ENCODE results near the gene CADM2.
"Not testable (repeated sequence)": the region's sequence is repeated elsewhere in the genome, so short reads cannot be mapped to it uniquely, and the experiment has no call there.

Gene CADM2

GRCh38 chr3:85939074-85939482 is 980.3 kb downstream of the CADM2 start:
- peak; percentile 25 for DNase-seq (ENCODE audit: low read depth)

GRCh38 chr3:85950435-85950834 is 991.6 kb downstream of the CADM2 start:
- no peak for DNase-seq (ENCODE audit: low read depth)

GRCh38 chr3:85960793-85961192 is 1002.0 kb downstream of the CADM2 start:
- DNase-seq (ENCODE audit: low read depth), result no peak

GRCh38 chr3:85977615-85978338 is 1019.0 kb downstream of the CADM2 start:
- DNase-seq (ENCODE audit: low read depth), result no peak

GRCh38 chr3:85979034-85979433 is 1020.2 kb downstream of the CADM2 start:
- no peak for DNase-seq (ENCODE audit: low read depth)

- DNase-seq (ENCODE audit: low read depth), result not testable (repeated sequence)
Observed at GRCh38 chr3:85989581-85989980, 1030.8 kb downstream of the CADM2 start.

GRCh38 chr3:86029590-86029989 is 1070.8 kb downstream of the CADM2 start:
- no peak for DNase-seq (ENCODE audit: low read depth)

GRCh38 chr3:86037916-86038315 is 1079.1 kb downstream of the CADM2 start:
- no peak for DNase-seq (ENCODE audit: low read depth)

- peak; percentile 1 for DNase-seq (ENCODE audit: low read depth)
Observed at GRCh38 chr3:86046436-86047136, 1087.8 kb downstream of the CADM2 start.

- DNase-seq (ENCODE audit: low read depth), result peak; percentile 21
Observed at GRCh38 chr3:86047161-86047560, 1088.4 kb downstream of the CADM2 start.

- DNase-seq (ENCODE audit: low read depth), result no peak
Observed at GRCh38 chr3:86051058-86051457, 1092.3 kb downstream of the CADM2 start.

- DNase-seq (ENCODE audit: low read depth), result no peak
Observed at GRCh38 chr3:86056032-86056431, 1097.2 kb downstream of the CADM2 start.

- DNase-seq (ENCODE audit: low read depth), result peak; percentile 1
Observed at GRCh38 chr3:86056962-86057361, 1098.2 kb downstream of the CADM2 start.

- no peak for DNase-seq (ENCODE audit: low read depth)
Observed at GRCh38 chr3:86073799-86074198, 1115.0 kb downstream of the CADM2 start.

- DNase-seq (ENCODE audit: low read depth), result no peak
Observed at GRCh38 chr3:86087160-86087871, 1128.5 kb downstream of the CADM2 start.

GRCh38 chr3:86104154-86104553 is 1145.4 kb downstream of the CADM2 start:
- no peak for DNase-seq (ENCODE audit: low read depth)

- DNase-seq (ENCODE audit: low read depth), result no peak
Observed at GRCh38 chr3:86109434-86109833, 1150.6 kb downstream of the CADM2 start.

Data from fibroblast of gingiva (primary cell).